Prostate gland (tissue), 2 donors: ENCODE results near the gene ZNF770.

ENCODE experiments used
- CTCF ChIP-seq, 4 experiments: fragments of 200-600 bp in 2 of 4; fragments of 450-650 bp in 2 of 4; sonication (generic) in 2 of 4; IDR thresholded peaks; 1 replicate in 3 of 4; 2 replicates in 1 of 4; pipeline ENCODE4 v1.5.1; 2016 to 2019; ENCODE audit warnings: antibody characterized with exemption in 4 of 4, mild to moderate bottlenecking in 2 of 4, moderate library complexity in 2 of 4
- POLR2A ChIP-seq: fragments of 450-650 bp; IDR thresholded peaks from one replicate; pipeline ENCODE4 v1.6.1; 2016; ENCODE audit warnings: antibody characterized with exemption, mild to moderate bottlenecking
- POLR2AphosphoS5 ChIP-seq: sonication (generic); formaldehyde crosslinking; IDR thresholded peaks from one replicate; pipeline ENCODE4 v1.6.1; 2017; ENCODE audit warnings: antibody characterized with exemption

GRCh38 chr15:34976743-34977142 is 11.3 kb downstream of the ZNF770 start:
- no peak for TF ChIP-seq POLR2AphosphoS5
- no peak for TF ChIP-seq CTCF (IDR thresholded peaks at IDR 0.05)
- no peak for TF ChIP-seq POLR2A
